Nephron (organoid): ENCODE results near the gene GPHB5.

Experiments used
- H3K27ac Mint-ChIP-seq, 3 experiments: 2 replicates each; pipeline ENCODE4 v1.8.0; 2020; ENCODE audit warnings: mixed read lengths in 3 of 3, mild to moderate bottlenecking in 2 of 3, moderate library complexity in 1 of 3
- H3K27me3 Mint-ChIP-seq: 2 replicates; pipeline ENCODE4 v1.8.0; 2021; ENCODE audit warnings: low read depth, mild to moderate bottlenecking, moderate library complexity, mixed read lengths
- H3K36me3 Mint-ChIP-seq: 2 replicates; pipeline ENCODE4 v1.8.0; 2020; ENCODE audit warnings: low read depth, mixed read lengths
- H3K4me1 Mint-ChIP-seq: 2 replicates; pipeline ENCODE4 v1.8.0; 2020; ENCODE audit warnings: mixed read lengths
- H3K4me3 Mint-ChIP-seq, 3 experiments: 2 replicates each; pipeline ENCODE4 v1.8.0; 2020; ENCODE audit warnings: mild to moderate bottlenecking in 3 of 3, mixed read lengths in 3 of 3, moderate library complexity in 2 of 3
- H3K9me3 Mint-ChIP-seq: 2 replicates; pipeline ENCODE4 v1.8.0; 2020; ENCODE audit warnings: mixed read lengths
- CTCF ChIP-seq, 3 experiments: fragments of 200-600 bp; sonication (generic); IDR thresholded peaks; one replicate each; pipeline ENCODE4 v1.5.0; 2021; ENCODE audit warnings: antibody characterized with exemption in 3 of 3; ENCODE audit not compliant: unreplicated experiment in 3 of 3

Gene GPHB5

GRCh38 chr14:63273717-63274655 is 44.7 kb downstream of the GPHB5 start:
- peaks cover 17% of the 10 kb centered on the region for H3K4me1 Mint-ChIP-seq
- H3K9me3 Mint-ChIP-seq: no peaks in the 10 kb centered on the region
- H3K27me3 Mint-ChIP-seq: no peaks in the 10 kb centered on the region
- H3K36me3 Mint-ChIP-seq: peaks cover 10% of the 10 kb centered on the region
- no peak for TF ChIP-seq CTCF (IDR thresholded peaks at IDR 0.05; ENCODE audit: unreplicated experiment in 3 of 3)
- no peak overlapping the region for H3K27ac Mint-ChIP-seq
- H3K4me3 Mint-ChIP-seq: no peak overlapping the region

GRCh38 chr14:63273129-63273528 is 45.6 kb downstream of the GPHB5 start:
- no peak overlapping the region for H3K4me3 Mint-ChIP-seq
- H3K9me3 Mint-ChIP-seq: no peaks in the 10 kb centered on the region
- TF ChIP-seq CTCF (IDR thresholded peaks at IDR 0.05; ENCODE audit: unreplicated experiment in 3 of 3): no peak
- H3K36me3 Mint-ChIP-seq: peaks cover 10% of the 10 kb centered on the region
- peaks cover 20% of the 10 kb centered on the region for H3K4me1 Mint-ChIP-seq
- H3K27me3 Mint-ChIP-seq: no peaks in the 10 kb centered on the region
- H3K27ac Mint-ChIP-seq: no peak overlapping the region

GRCh38 chr14:63269561-63270225 is 49.0 kb downstream of the GPHB5 start:
- peak overlapping the region in 1 of 3 experiments; percentile 66 for H3K27ac Mint-ChIP-seq
- peaks cover 42% of the 10 kb centered on the region for H3K4me1 Mint-ChIP-seq
- no peak for TF ChIP-seq CTCF (IDR thresholded peaks at IDR 0.05; ENCODE audit: unreplicated experiment in 3 of 3)
- H3K27me3 Mint-ChIP-seq: no peaks in the 10 kb centered on the region
- H3K9me3 Mint-ChIP-seq: peaks cover 6% of the 10 kb centered on the region
- peaks cover 10% of the 10 kb centered on the region for H3K36me3 Mint-ChIP-seq
- no peak overlapping the region for H3K4me3 Mint-ChIP-seq

GRCh38 chr14:63268771-63269170 is 50.0 kb downstream of the GPHB5 start:
- Mint-ChIP-seq H3K4me1 (peaks cover 33% of the 10 kb centered on the region), H3K9me3 (peaks cover 8% of the 10 kb centered on the region), H3K4me3 (no peak overlapping the region), H3K27me3 (no peaks in the 10 kb centered on the region), H3K27ac (no peak overlapping the region), H3K36me3 (peaks cover 10% of the 10 kb centered on the region)
- no peak for TF ChIP-seq CTCF (IDR thresholded peaks at IDR 0.05; ENCODE audit: unreplicated experiment in 3 of 3)

- H3K9me3 Mint-ChIP-seq: peaks cover 8% of the 10 kb centered on the region
- H3K27me3 Mint-ChIP-seq: no peaks in the 10 kb centered on the region
- H3K36me3 Mint-ChIP-seq: peaks cover 10% of the 10 kb centered on the region
- no peak overlapping the region for H3K4me3 Mint-ChIP-seq
- peak overlapping the region in 1 of 3 experiments; percentile 49 for H3K27ac Mint-ChIP-seq
- H3K4me1 Mint-ChIP-seq: peaks cover 32% of the 10 kb centered on the region
- TF ChIP-seq CTCF (IDR thresholded peaks at IDR 0.05; ENCODE audit: unreplicated experiment in 3 of 3): no peak
Measured at GRCh38 chr14:63267171-63267570, 51.6 kb downstream of the GPHB5 start.
